ELR (cell line): ENCODE results near the gene PCDHA5.
"Not testable (repeated sequence)": the region's sequence is repeated elsewhere in the genome, so short reads cannot be mapped to it uniquely, and the experiment has no call there.

Source experiments
- DNase-seq: peaks from one replicate; pipeline ENCODE4 v3.0.0-alpha.2; 2015; ENCODE audit warnings: low read depth

PCDHA5 gene

GRCh38 chr5:140823475-140823874 is 2.1 kb downstream of the PCDHA5 start:
- DNase-seq: no peak

DNA sequence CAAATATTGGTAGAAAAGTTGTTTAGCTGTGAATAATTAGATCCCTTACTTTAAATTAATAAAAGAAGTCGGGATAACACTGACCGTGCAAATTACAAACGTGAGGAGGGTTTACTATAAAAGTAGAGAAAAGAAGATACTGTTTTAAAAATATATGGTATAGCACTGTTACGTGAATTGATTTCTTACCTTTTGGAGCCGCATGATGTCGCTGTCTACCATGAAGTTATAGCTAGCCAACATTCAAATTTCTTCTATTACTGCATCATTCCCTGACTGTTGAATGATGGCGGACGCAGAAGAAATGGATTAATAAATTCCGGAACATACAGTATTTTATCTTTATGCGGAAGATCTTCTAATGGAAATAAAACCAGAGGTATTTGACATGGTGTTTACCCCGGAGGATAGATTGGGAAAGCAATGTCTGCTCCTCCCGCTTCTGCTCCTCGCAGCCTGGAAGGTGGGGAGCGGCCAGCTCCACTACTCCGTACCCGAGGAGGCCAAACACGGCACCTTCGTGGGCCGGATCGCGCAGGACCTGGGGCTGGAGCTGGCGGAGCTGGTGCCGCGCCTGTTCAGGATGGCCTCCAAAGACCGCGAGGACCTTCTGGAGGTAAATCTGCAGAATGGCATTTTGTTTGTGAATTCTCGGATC is 6.4 kb downstream of the PCDHA5 start, which contains the start of gene PCDHA6:
PCDHA6 (plus strand) TSS at position 257 of the 658 bp plus-strand sequence; CDS start at position 389, 132 bp downstream.
- peak; percentile 2 for DNase-seq

DNA sequence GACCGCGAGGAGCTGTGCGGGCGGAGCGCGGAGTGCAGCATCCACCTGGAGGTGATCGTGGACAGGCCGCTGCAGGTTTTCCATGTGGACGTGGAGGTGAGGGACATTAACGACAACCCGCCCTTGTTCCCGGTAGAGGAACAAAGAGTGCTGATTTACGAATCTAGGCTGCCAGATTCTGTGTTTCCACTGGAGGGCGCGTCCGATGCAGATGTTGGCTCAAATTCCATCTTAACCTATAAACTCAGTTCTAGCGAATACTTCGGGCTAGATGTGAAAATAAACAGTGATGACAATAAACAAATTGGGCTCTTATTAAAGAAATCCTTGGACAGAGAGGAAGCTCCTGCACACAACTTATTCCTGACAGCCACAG is 6.9 kb downstream of the PCDHA5 start:
- DNase-seq: no peak

GRCh38 chr5:140829511-140830501 is 8.4 kb downstream of the PCDHA5 start:
- DNase-seq: not testable (repeated sequence)

DNA sequence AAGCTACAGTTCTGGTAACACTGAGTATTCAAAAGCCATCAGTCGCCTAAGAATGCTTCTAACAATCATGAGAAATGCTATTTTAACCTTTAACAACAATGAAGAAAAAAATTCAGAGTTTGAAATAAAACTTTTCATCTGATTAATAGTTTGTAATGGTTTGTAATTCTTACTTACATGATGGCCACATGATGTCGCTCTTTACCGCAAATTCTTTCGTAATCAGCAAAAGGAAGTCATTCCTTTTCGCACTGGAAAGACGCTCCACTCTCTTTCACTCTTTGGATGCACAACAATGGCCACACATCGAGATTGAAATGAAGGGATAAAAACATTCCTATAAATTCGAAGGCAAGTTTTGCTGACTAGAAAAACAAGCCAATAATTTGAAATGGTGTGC is 12.6 kb downstream of the PCDHA5 start, which contains the start of gene PCDHA7:
PCDHA7 (plus strand) TSS at position 277 of the 400 bp plus-strand sequence; CDS start at position 392, 115 bp downstream.
- peak; percentile 16 for DNase-seq

GRCh38 chr5:140834439-140835008 is 13.1 kb downstream of the PCDHA5 start:
- DNase-seq: not testable (repeated sequence)

DNA sequence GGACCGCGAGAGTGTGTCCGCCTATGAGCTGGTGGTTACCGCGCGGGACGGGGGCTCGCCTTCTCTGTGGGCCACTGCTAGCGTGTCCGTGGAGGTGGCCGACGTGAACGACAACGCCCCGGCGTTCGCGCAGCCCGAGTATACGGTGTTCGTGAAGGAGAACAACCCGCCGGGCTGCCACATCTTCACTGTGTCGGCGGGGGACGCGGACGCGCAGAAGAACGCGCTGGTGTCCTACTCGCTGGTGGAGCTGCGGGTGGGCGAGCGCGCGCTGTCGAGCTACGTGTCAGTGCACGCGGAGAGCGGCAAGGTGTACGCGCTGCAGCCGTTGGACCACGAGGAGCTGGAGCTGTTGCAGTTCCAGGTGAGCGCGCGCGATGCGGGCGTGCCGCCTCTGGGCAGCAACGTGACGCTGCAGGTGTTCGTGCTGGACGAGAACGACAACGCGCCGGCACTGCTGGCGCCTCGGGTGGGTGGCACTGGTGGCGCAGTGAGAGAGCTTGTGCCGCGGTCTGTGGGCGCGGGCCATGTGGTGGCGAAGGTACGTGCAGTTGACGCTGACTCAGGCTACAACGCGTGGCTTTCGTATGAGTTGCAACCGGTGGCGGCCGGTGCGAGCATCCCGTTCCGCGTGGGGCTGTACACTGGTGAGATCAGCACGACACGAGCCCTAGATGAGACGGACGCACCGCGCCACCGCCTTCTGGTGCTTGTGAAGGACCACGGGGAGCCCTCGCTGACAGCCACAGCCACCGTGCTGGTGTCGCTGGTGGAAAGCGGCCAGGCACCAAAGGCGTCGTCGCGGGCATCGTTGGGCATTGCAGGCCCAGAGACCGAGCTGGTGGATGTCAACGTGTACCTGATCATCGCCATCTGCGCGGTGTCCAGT is 14.5 kb downstream of the PCDHA5 start:
- DNase-seq: no peak

DNA sequence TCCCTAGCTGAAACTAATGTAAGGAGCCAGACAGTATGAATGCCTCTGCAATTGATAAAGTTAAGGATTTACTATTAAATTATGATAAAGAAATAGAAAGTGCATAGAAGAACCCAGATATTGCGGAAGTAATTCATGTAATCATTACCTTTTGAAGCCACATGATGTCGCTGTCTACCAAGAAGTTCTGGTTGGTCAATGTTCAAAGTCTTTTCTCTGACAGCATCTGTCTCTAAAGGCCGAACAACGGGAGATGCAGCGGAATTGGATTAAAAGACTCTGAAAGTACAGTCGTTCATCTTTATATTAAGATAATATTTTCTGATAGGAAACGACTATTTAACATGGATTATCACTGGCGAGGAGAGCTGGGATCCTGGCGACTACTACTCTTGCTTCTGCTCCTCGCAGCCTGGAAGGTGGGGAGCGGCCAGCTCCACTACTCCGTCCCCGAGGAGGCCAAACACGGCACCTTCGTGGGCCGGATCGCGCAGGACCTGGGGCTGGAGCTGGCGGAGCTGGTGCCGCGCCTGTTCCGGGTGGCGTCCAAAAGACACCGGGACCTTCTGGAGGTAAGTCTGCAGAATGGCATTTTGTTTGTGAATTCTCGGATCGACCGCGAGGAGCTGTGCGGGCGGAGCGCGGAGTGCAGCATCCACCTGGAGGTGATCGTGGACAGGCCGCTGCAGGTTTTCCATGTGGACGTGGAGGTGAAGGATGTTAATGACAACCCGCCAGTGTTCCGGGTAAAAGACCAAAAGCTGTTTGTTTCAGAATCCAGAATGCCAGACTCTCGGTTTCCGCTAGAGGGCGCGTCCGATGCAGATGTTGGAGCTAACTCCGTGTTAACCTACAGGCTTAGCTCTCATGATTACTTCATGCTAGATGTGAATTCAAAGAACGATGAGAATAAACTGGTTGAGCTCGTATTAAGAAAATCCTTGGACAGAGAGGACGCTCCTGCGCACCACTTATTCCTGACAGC is 19.9 kb downstream of the PCDHA5 start, which contains the start of gene PCDHA8:
PCDHA8 (plus strand) TSS at position 210 of the 985 bp plus-strand sequence; CDS start at position 345, 135 bp downstream.
- DNase-seq: peak; percentile 19

DNA sequence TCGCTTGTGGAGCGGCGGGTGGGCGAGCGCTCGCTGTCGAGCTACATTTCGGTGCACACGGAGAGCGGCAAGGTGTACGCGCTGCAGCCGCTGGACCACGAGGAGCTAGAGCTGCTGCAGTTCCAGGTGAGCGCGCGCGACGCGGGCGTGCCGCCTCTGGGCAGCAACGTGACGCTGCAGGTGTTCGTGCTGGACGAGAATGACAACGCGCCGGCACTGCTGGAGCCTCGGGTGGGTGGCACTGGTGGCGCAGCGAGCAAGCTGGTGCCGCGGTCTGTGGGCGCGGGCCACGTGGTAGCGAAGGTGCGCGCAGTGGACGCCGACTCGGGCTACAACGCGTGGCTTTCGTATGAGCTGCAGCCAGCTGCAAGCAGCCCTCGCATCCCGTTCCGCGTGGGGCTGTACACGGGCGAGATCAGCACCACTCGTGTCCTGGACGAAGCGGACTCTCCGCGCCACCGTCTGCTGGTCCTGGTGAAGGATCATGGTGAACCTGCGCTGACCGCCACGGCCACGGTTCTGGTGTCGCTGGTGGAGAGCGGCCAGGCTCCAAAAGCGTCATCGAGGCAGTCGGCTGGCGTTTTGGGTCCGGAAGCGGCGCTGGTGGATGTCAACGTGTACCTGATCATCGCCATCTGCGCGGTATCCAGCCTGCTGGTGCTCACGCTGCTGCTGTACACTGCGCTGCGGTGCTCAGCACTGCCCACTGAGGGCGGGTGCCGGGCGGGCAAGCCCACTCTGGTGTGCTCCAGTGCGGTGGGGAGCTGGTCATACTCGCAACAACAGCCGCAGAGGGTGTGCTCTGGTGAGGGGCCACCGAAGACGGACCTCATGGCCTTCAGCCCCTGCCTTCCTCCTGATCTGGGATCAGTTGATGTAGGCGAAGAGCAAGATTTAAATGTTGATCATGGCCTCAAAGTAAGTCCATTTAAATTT is 21.7 kb downstream of the PCDHA5 start:
- DNase-seq: no peak

DNA sequence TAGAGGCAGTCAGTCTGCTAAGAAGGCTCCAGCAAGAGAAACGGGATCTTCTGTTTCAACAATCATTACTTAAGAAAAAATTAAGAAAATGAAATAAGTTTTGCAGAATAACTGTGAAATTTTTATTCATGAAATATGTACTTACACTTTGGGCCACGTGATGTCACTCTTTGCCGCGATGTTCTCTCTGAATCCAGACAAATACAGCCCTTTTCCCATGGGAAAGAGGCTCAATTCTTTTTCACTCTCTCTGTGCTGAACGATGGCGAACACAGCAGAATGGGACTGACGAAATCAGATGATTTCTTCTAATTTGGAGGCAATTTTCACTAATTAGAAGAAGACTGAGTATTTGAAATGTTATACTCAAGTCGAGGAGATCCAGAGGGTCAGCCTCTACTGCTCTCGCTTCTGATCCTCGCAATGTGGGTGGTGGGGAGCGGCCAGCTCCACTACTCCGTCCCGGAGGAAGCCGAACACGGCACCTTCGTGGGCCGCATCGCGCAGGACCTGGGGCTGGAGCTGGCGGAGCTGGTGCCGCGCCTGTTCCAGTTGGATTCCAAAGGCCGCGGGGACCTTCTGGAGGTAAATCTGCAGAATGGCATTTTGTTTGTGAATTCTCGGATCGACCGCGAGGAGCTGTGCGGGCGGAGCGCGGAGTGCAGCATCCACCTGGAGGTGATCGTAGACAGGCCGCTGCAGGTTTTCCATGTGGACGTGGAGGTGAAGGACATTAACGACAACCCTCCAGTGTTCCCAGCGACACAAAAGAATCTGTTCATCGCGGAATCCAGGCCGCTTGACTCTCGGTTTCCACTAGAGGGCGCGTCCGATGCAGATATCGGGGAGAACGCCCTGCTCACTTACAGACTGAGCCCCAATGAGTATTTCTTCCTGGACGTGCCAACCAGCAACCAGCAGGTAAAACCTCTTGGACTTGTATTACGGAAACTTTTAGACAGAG is 27.0 kb downstream of the PCDHA5 start, which contains the start of gene PCDHA9:
PCDHA9 (plus strand) TSS at position 244 of the 964 bp plus-strand sequence; CDS start at position 358, 114 bp downstream.
- not testable (repeated sequence) for DNase-seq

- DNase-seq: not testable (repeated sequence)
Observed at GRCh38 chr5:140849831-140850634, 28.6 kb downstream of the PCDHA5 start.

- no peak for DNase-seq
Observed at GRCh38 chr5:140855772-140856674, 34.6 kb downstream of the PCDHA5 start, which contains the start of gene PCDHA10. TSS of gene PCDHA10 (plus strand) at chr5:140855897. CDS start at chr5:140856049, 152 bp downstream.

GRCh38 chr5:140857177-140857986 is 36.0 kb downstream of the PCDHA5 start:
- DNase-seq: no peak

- DNase-seq: no peak
Observed at GRCh38 chr5:140857987-140858240, 36.5 kb downstream of the PCDHA5 start.
